ENCODE results near the gene TAL1. TPM values are rescaled to one million over a fixed set of nuclear protein-coding genes. Genes with fewer than 3 reads are reported as not detected.

Gene TAL1
- total and polyA plus RNA-seq, 2 donors (not counting 1 experiment from before 2014, with no cell fraction given) = 0.01 TPM; not detected in 1

DNA sequence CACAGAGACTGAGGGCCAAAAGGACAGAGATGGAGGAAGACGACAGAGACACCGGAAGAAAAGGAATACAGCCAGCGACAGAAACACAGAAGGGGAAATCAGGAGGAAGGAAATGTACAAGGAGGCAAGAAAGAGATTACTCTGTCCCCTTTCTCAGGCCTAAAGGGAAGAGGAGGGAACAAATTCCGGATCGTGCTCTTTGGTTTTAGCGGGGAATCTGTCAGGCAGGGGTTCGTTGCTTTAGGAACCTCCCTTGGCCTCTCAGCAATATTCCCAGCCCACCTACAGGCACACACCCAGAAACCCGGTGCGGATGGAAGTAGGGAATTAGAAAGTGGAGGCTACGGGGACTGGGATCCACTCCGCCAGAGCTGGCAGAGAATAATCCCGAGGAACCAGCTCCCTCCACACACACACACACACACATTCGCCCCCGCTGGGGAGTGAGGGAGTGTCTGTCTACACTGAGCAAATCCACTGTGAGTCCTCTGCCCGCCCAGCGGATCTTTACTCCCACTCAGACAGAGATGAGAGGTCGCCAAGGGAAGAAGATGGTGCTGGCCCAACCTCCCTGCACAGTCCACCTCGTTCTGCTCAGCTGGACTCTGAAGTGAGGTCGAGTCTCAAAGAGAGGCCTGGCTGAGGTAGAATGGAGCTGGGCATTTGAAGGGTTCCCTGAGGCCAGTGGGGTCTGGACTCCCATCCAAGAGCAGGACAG, 5.7 kb downstream of the TAL1 start:
- Histone ChIP-seq H3K79me2 (ENCODE audit: control insufficient read depth, insufficient read depth, low read length) (no peaks in the 10 kb centered on the region), H4K20me1 (ENCODE audit: control insufficient read depth, extremely low read depth, insufficient read depth, low read length) (no peaks in the 10 kb centered on the region), H3K36me3 (ENCODE audit: control insufficient read depth, insufficient read depth, low read length) (no peaks in the 10 kb centered on the region), H3K4me3 (replicated peaks in 1 of 4; ENCODE audit: control extremely low read depth in 1 of 4, insufficient read depth in 1 of 4, low read depth in 3 of 4, low read length in 4 of 4) (no peak overlapping the region), H3K4me1 (ENCODE audit: control insufficient read depth, extremely low read depth, insufficient read depth, low read length) (no peaks in the 10 kb centered on the region), H3K27ac (ENCODE audit: insufficient read depth, low read length) (no peak overlapping the region), H3K9ac (ENCODE audit: insufficient read depth, low read length) (no peak overlapping the region), H3K27me3 (ENCODE audit: control insufficient read depth, insufficient read depth, low read length) (peaks cover 81% of the 10 kb centered on the region), H3K9me3 (ENCODE audit: control insufficient read depth, insufficient read depth, low read depth, low read length) (no peaks in the 10 kb centered on the region), H2AFZ (ENCODE audit: low read length) (no peak overlapping the region), H3K4me2 (ENCODE audit: extremely low read depth, insufficient read depth, low read length) (no peak overlapping the region)
- DNase-seq (ENCODE audit: low read depth in 2 of 2) = no peak
- no peak for TF ChIP-seq CTCF (conservative IDR thresholded peaks at IDR 0.05 in 1 of 2, IDR thresholded peaks at IDR 0.05 in 1 of 2; ENCODE audit: low read depth in 1 of 2, low read length in 2 of 2)
- peak; percentile 85 for TF ChIP-seq EZH2 (IDR thresholded peaks at IDR 0.05; ENCODE audit: low read length, missing control alignments)

DNA sequence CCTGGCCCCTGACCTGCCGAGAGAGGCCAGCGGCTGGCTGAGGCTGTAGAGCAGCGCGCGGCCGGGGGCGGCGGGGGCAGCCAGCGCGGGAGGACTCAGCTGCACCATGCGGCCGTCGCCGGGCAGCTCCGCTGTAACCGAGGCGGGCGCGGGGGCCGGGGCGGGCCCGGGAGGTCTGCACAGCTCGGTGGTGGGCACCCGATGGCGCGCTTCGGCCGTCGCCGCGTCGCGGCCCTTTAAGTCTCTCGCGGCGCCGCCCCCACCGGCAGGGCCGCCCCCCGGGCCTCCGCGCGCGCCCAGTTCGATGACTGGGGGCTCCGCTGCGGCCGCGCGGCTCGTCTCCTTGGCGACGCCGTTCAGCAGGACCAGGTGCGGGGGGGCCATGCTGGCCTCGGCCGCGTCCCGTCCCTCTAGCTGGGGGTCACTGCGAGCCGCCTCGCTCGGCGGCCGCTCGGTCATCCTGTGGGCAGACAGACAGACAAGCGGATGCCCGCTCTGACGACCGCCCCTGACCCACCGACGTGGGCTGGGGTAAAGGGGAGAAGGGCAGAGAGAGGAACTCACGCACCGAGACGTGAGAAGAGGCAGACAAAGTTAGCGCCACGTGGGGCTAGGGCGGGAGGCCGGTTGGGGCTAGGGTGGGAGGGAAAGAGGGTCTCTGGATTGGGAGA, 6.5 kb downstream of the TAL1 start:
- Histone ChIP-seq H2AFZ (ENCODE audit: low read length) (no peak overlapping the region), H3K79me2 (ENCODE audit: control insufficient read depth, insufficient read depth, low read length) (no peaks in the 10 kb centered on the region), H3K27me3 (ENCODE audit: control insufficient read depth, insufficient read depth, low read length) (peaks cover 75% of the 10 kb centered on the region), H3K36me3 (ENCODE audit: control insufficient read depth, insufficient read depth, low read length) (no peaks in the 10 kb centered on the region), H3K9me3 (ENCODE audit: control insufficient read depth, insufficient read depth, low read depth, low read length) (no peaks in the 10 kb centered on the region), H3K4me2 (ENCODE audit: extremely low read depth, insufficient read depth, low read length) (no peak overlapping the region), H3K27ac (ENCODE audit: insufficient read depth, low read length) (no peak overlapping the region), H3K4me3 (replicated peaks in 1 of 4; ENCODE audit: control extremely low read depth in 1 of 4, insufficient read depth in 1 of 4, low read depth in 3 of 4, low read length in 4 of 4) (no peak overlapping the region), H3K4me1 (ENCODE audit: control insufficient read depth, extremely low read depth, insufficient read depth, low read length) (no peaks in the 10 kb centered on the region), H3K9ac (ENCODE audit: insufficient read depth, low read length) (no peak overlapping the region), H4K20me1 (ENCODE audit: control insufficient read depth, extremely low read depth, insufficient read depth, low read length) (no peaks in the 10 kb centered on the region)
- TF ChIP-seq EZH2 (IDR thresholded peaks at IDR 0.05; ENCODE audit: low read length, missing control alignments) = peak; percentile 86
- TF ChIP-seq CTCF (conservative IDR thresholded peaks at IDR 0.05 in 1 of 2, IDR thresholded peaks at IDR 0.05 in 1 of 2; ENCODE audit: low read depth in 1 of 2, low read length in 2 of 2) = no peak
- DNase-seq (ENCODE audit: low read depth in 2 of 2) = no peak

DNA sequence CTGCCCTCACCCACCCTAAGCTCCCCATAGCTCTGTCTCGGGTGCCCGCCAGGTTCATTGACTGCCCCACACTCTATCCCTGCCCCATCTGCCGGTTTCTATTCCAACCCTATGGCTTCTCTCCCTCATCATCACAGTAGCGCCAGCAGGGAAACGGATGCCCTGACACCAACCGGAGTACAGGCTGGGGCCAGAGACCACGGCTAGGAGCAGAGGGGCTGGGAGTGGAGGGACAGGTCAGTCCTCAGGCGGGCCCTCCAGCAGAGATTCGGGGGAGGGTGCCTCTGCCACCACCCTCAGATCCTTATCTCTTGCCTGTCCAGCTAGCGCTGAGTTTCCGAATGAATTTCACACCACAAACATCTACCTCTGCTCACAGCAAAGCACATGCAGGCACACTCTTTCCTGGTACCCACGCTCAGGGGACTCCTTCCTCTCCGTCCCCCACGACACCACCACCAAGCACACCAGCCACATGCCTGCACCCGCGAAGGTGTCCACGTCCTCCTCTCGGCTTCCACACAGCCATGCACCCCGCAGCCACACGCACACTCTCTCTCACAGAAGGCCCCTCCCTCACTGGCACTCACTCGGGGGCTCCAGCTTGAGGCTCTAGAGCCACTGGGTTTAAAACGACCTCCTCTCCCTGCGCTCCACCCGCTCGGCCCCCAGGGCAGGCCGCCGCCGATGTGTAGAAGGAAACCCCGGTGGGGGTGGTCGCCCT, 7.2 kb downstream of the TAL1 start:
- Histone ChIP-seq H3K4me1 (ENCODE audit: control insufficient read depth, extremely low read depth, insufficient read depth, low read length) (no peaks in the 10 kb centered on the region), H3K79me2 (ENCODE audit: control insufficient read depth, insufficient read depth, low read length) (no peaks in the 10 kb centered on the region), H3K4me3 (replicated peaks in 1 of 4; ENCODE audit: control extremely low read depth in 1 of 4, insufficient read depth in 1 of 4, low read depth in 3 of 4, low read length in 4 of 4) (no peak overlapping the region), H3K27ac (ENCODE audit: insufficient read depth, low read length) (no peak overlapping the region), H3K9me3 (ENCODE audit: control insufficient read depth, insufficient read depth, low read depth, low read length) (no peaks in the 10 kb centered on the region), H3K4me2 (ENCODE audit: extremely low read depth, insufficient read depth, low read length) (no peak overlapping the region), H3K9ac (ENCODE audit: insufficient read depth, low read length) (no peak overlapping the region), H3K36me3 (ENCODE audit: control insufficient read depth, insufficient read depth, low read length) (no peaks in the 10 kb centered on the region), H3K27me3 (ENCODE audit: control insufficient read depth, insufficient read depth, low read length) (peaks cover 68% of the 10 kb centered on the region), H2AFZ (ENCODE audit: low read length) (no peak overlapping the region), H4K20me1 (ENCODE audit: control insufficient read depth, extremely low read depth, insufficient read depth, low read length) (no peaks in the 10 kb centered on the region)
- no peak for DNase-seq (ENCODE audit: low read depth in 2 of 2)
- TF ChIP-seq CTCF (conservative IDR thresholded peaks at IDR 0.05 in 1 of 2, IDR thresholded peaks at IDR 0.05 in 1 of 2; ENCODE audit: low read depth in 1 of 2, low read length in 2 of 2) = no peak
- TF ChIP-seq EZH2 (IDR thresholded peaks at IDR 0.05; ENCODE audit: low read length, missing control alignments) = peak; percentile 99

All from fibroblast of lung (primary cell).